Measurements from ENCODE around the gene CCDC183.
"Not testable (repeated sequence)": the region's sequence is repeated elsewhere in the genome, so short reads cannot be mapped to it uniquely, and the experiment has no call there.

Gene CCDC183

DNA sequence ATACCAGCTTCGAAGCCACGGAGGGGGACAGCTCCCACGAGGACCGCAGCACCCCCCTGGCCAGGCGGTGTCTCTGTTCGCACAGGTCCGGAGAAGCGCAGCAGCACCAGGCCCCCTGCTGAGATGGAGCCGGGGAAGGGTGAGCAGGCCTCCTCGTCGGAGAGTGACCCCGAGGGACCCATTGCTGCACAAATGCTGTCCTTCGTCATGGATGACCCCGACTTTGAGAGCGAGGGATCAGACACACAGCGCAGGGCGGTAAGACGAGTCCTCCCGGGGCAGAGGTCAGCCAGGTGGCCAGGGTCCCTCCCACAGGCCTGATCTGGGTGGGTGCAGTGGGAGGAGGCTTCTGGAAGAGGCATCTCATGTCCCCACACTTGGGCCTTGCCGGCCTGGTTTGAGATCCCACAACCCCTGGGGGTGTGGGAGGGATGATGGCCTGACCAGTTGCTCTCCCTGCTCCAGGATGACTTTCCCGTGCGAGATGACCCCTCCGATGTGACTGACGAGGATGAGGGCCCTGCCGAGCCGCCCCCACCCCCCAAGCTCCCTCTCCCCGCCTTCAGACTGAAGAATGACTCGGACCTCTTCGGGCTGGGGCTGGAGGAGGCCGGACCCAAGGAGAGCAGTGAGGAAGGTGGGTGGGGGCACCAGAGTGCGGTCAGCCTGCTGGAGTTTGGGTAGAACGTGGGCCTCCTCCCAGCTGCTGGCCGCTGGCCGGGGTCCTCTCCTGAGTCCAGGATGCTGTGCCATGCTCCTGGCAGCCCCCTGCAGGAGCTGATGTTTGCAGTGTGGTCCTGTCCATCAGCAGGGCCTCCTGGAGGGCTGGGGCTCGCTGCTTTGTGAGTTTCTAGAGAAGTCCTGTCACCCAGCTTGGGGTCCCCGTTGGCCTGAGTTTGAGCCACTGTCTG is 43.3 kb downstream of the CCDC183 start:
- no peak for DNase-seq (ENCODE audit: low read depth)

DNA sequence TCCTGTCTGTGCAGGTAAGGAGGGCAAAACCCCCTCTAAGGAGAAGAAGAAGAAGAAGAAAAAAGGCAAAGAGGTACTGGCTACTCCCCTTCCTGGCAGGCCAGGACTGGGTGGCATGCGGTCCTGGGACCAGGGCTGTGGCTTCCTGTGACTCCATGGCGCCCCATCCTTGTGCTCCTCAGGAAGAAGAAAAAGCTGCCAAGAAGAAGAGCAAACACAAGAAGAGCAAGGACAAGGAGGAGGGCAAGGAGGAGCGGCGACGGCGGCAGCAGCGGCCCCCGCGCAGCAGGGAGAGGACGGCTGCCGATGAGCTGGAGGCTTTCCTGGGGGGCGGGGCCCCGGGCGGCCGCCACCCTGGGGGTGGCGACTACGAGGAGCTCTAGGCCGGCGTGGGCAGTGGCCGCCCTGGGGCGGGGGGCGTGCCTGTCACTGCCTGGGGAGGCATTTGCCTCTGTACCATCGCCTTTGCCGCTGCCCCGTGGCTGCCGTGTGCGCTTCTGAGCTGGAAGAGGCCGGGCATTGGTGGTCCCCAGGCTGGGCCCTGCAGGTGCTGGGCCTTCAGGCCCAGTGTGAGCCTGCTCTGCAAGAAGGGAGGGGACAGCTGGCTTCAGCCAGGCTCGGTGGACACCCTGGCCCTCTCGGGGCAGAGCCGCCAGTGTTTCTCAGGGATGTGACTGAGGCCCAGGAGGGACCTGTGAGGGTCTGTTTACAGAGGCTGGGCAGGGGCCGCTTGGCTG is 44.2 kb downstream of the CCDC183 start:
- no peak for DNase-seq (ENCODE audit: low read depth)

DNA sequence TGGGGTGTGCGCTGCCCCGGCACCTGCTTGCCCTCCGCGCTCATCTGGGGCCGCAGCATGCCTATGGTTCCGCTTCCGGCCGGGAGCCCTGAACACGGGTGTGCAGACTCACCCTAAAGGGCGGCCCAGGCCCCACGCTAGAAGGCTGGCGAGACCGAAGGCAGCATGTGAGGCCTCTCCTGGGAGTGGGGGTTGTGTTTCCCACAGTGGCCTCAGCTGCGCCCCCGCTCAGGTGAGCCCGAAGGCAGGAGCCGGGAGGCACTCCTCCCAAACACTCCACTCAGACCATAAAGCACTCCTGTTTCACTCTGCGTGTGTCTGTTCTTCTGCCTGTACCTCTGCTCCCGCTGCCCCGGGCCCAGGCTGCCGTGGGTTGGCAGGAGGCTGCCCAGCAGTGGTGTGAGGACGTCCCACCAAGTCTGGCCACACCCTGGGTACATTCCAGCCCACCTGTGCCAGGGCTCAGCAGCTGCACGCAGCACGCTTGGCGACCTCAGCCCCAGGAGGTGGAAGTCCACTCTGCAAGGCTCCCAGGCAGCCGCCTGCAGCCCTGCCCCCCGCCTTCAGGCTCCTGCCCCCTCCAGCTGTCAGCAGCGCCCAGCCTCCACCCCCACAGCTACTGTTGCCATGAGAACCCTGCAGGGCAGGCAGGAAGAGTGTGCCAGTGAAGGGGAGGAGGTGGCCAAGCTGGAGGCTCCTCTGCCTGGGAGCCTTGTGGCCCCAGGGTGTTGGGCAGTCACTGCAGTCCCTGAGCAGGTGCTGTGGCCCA is 44.9 kb downstream of the CCDC183 start:
- no peak for DNase-seq (ENCODE audit: low read depth)

DNA sequence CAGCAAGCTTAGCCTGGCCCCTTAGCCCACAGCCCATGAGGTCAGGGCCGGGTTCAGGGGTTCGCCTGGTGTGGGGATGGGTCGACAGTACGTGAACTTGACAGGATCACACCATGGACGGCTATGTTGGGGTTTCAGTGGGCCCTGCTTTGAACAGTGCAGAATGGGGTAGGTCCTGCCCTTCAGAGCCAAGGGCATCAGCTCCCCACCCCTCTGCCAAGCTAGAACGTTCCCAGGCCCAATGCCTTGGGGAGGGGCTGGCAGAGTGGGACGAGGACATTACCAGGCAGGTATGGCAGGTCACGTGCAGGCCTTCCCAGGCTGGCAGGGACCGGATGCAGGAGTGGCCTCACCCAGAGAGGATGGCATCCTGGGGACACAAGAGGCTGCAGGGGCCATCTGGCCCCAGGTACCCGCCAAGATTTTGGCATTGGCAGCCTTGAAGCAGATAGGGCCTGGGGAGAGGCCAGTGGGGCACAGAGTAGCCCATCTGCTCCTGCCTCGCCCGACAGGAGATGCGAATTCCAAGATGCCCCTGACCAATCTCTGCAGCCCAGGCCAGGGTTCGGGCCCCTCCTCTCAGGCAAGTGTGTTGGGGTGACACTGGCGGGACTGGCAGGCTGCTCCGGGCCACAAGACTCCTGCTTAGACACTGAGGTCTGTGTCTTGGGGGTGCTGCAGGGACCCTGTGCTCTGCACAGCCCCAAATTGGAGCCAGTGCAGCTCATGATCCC is 45.7 kb downstream of the CCDC183 start:
- DNase-seq (ENCODE audit: low read depth): not testable (repeated sequence)

DNA sequence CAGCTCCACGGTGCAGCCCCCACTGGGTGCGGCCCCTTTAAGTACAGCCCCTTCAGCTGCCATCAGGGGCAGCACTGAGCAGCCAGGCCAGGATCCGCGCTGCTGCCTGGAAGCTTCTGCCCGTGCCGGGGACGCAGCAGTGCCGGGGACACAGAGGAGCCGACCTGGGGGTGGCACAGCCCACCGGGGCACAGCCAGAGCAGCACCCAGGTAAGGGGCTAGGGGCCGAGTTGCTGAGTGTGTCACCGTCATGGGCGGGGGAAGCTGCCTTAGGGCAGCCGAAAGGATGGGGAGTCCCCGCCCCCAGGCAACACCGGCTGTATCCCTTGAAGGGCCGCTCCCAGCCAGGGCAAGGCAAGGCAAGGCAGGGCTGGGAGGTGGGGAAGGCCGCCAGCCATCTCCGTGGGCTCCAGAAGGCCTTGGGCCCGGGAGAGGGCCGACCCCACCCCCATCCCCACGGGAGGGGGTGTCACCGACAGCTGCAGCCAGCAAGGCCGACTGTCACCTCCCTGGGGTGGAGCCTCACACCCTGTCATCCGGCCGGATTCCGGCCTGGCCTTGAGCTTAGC is 46.3 kb downstream of the CCDC183 start, which contains the start of gene AJM1:
Gene AJM1 (plus strand): TSS at position 99 of the 569 bp plus-strand sequence. CDS start 1,937 bp downstream, outside the sequence.
- DNase-seq (ENCODE audit: low read depth): peak; percentile 68

DNA sequence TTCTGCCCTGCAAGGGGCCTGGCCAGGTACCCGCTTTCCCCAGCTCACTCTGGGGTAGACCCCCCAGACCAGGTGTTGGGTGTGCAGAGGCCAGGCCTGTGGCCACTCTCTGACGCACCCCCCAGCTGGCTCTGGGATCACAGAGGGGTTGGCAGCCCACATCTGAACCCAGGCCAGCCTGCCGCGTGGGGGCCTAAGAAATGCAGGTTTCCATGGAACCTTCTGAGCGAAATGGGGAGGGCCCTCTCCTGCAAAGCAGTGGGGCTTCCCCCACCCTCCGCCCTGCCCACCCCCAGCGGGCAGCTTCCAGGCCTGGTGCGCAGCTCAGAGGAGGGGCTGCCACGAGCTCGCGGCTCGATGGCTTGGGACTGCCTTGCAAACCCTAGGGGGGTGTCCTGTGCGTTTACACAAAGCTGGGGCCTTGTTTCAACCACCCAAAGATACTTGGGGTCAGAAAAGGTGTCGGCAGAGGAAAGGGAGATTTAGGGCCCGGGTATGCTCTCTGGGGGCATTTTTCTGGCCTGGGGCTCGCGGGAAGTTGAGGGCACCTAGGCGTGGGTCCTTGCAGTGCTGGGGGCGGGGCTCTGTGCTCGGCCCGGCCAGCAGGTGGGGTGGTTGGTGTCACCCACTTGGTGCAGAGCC is 47.1 kb downstream of the CCDC183 start:
- DNase-seq (ENCODE audit: low read depth): not testable (repeated sequence)

DNA sequence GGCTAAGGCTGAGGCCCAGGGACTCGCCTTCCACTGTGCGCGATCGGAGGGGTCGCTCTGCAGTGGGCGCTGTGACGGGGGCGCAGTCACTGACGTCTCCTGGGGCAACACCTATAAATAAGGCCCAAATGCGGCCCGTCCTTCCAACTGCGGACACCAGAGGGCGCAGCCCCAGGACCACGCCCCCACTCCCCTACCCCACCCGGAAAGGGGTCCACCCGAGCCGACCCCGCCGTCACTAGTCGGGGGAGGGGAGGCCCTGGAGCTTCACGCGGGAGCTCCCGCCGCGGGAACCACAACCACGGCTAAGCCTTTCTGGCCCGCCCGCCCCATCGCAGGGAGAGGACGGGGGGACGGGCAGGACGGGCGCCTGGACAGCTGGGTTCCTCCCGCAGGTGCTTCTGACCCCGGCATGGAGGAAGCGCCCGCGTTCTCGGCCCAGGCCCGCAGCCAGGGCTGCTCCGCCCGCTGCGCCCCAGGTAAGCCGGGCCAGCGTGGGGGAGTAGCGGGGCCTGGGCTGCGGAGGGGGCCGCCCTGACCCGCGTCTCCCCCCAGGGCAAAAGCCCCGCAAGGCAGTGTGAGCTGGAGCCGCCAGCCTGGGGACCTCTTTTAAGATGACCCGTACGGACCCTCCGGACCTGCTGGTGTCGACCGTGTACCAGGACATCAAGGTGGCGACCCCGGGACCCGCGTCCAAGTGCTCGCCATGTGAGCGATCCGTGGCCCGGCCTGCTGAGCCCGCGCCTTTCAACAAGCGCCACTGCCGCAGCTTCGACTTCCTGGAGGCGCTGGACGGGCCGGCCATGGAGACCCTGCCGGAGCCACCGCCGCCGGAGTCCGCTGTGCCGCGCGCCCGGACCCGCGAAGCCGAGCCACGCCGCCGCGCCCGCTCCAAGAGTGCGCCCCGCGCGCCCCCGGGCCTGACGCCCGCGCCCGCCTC is 47.9 kb downstream of the CCDC183 start:
- DNase-seq (ENCODE audit: low read depth): peak; percentile 44

DNA sequence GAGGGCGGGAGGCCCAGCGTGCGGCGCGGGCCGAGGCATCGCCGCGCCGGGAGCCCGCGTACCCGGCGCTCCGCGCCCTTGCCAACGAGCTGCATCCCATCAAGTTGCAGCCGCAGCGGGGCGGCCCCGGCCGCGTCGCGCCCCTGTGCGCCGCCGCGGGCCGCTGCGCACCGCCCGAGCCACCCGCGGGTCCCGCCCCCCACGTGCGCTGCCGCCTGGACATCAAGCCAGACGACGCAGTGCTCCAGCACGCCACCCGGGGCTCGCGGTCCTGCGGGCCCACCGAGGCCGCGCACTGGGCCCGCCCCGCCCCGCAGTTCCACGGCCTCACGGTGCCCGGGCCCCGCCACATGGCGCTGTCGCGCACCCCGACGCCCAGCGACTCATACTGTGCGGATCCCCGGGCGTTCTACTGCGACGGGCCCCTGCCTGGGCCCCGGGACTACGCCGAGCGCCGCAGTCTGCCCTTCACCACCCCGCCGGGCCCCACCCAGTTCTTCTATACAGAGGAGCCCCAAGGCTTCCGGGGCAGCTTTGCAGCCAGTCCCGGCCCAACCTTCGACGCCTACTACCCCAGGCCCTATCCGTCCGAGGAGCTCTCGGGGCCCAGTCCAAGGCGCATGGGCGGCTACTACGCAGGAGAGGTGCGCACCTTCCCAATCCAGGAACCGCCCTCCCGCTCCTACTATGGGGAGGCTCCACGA is 48.8 kb downstream of the CCDC183 start:
- no peak for DNase-seq (ENCODE audit: low read depth)

DNA sequence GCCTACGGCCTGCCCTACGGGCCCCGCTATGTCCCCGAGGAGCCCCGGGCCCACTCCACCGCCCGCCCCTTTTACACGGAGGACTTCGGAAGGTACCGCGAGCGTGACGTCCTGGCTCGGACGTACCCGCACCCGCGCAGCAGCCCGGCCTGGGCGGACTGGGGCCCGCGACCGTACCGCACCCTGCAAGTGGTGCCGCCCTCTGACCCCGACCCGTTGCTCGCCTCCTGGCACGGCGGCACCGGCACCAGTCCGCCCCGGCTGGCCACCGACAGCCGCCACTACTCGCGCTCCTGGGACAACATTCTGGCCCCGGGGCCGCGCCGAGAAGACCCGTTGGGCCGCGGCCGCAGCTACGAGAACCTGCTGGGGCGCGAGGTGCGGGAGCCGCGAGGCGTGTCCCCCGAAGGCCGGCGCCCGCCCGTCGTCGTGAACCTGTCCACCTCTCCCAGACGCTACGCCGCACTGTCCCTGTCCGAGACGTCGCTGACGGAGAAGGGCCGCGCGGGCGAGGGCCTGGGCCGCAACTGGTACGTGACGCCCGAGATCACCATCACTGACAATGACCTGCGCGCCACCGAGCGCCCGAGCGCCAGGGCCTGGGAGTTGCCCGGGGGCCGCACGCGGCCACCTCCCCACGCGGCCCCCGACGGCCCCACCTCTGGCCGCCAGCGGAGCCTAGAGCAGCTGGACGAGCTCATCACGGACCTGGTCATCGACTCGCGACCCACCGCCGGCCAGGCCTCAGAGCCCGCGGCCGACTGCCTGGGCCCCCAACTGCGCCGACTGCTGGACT is 49.5 kb downstream of the CCDC183 start:
- no peak for DNase-seq (ENCODE audit: low read depth)

DNA sequence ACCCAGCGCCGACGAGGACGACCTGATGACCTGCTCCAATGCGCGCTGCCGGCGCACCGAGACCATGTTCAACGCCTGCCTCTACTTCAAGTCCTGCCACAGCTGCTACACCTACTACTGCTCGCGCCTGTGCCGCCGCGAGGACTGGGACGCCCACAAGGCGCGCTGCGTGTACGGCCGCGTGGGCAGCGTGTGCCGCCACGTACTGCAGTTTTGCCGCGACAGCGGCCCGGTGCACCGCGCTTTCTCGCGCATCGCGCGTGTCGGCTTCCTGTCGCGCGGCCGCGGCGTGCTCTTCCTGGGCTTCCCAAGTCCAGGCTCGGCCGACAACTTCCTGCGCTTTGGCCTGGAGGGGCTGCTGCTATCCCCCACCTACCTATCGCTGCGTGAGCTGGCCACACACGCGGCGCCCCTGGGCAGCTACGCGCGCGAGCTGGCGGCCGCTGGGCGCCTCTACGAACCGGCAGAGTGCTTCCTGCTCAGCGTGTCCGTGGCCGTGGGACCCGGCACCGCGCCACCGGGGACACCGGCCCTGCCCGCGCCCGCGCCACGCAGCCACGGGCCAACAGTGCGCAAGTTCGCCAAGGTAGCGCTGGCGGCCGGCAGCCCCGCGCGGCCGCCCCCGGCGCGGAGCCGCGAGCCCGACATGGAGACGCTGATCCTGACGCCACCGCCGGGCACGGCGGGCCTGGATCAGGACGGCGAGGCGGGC is 50.4 kb downstream of the CCDC183 start:
- DNase-seq (ENCODE audit: low read depth): no peak

DNA sequence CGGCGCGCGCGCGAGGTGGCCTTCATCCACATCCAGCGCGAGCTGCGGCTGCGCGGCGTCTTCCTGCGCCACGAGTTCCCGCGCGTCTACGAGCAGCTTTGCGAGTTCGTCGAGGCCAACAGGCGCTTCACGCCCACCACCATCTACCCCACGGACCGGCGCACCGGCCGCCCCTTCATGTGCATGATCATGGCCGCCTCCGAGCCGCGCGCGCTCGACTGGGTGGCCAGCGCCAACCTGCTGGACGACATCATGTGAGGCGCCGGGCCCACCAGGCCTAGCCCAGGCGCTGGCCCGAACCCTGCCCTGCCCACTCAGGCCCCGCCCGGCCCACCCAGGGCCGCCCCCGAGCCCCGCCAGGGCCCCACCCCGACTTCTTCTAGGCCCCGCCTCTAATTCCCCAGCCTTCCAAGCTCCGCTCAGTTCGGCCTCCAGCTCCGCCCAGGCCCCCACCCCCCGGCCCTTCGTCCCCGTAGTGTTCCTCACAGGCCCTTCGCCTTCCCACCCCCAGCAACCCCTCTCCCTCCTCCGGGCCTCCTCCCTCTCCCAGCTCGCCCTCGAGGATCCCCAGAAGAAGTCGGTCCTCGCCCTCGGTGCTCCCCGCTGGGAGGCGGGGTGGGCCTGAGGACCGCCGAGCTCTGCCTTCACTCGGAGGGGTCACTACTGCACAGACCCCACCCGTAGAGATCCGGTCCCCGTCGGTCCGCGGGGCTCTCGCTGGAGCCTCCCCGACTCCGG is 51.1 kb downstream of the CCDC183 start:
- no peak for DNase-seq (ENCODE audit: low read depth)

DNA sequence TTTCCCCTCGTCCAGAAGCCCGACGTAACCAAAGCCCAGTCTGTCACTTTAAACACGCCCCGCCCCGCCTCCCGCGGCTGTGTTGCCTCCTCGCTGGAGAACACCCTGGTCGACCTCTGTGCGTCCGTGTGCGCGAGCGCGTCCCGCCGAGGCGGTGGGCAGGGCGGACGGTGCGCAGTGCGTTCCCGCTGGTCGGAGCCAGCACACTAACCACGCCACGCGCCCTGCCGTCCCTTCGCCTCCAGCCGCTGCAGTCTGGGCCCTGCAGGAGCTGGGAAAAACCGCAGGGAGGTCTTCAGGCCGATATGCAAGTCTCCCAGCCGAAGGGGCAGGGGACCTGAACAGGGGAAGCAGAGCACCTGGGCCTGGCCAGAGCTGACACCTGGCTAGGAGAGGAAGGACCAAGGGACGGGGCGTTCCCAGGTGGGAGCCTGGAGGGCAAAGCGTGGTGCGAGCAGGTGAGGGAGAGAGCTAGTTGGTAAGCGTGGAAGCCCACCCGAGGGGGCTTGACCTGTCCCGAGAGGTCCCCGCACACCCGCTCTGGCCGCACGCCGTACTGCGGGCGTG is 51.8 kb downstream of the CCDC183 start:
- DNase-seq (ENCODE audit: low read depth): peak; percentile 75

DNA sequence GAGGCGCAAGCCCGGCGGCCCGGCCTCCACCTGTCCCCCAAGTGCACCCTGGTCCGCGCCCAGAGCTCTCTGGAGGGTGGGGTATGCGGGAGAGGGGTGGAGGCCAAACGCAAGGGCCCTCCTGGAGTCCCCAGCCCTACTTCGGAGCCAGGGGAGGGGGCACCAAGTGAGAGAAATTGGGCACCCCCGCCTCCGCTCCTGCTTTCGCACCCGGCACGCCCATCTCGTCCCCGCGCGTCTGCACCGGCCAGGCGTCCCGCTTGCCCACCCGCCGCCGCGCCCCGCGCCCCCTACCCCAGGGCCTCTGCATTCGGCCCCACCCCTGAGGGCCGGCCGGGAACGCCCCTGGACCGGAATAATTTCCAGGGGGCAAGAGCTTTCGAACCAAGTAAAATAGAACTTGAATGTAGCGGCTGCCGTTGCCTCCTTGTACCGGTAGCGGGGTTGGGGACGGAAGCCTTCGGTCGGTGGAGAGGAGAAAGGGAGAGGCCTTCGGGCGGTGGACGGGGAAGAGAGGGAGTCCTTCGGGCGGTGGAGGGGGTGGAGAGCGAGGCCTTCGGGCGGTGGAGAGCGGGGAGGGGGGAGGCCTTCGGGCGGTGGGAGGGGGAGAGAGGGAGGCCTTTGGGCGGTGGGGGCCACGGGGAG is 52.4 kb downstream of the CCDC183 start:
- DNase-seq (ENCODE audit: low read depth): no peak

DNA sequence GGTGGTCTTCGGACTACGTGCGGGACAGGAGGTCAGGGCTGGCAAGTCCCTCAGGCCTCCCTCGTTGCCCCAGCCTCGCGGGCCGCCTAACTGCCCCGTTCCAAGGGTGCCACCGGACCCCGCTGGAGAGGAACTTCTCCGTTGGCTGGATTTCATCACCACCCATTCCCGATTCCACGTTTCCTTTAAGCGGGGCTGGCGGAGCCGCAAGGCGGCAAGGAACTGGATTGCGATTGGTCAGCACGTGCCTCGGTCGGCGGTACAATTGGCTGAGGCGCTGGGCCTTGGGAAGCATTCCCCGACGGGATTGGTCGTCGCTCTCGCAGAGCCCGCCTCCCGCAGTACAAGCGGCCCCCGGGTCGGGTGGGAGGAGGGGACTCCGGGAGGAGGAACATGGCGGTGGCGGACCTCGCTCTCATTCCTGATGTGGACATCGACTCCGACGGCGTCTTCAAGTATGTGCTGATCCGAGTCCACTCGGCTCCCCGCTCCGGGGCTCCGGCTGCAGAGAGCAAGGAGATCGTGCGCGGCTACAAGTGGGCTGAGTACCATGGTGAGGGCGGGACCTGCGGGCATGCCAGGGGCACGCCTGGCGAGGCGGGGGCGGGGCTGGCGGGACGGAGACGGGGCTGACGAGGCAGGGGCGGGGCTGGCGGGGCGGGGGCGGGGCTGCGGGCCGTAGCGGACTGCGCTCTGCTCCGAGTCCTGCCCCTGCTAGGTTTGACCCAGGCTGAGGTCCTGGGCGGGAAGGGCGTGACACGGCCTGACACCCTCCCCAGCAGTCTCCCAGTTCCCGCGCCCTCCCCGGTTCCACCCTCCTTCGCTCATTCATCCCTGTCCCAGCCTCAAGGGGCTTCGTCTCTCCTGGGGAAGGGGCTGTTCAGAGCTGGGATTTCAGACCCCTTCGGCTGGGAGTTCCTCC is 53.2 kb downstream of the CCDC183 start, which contains the start of gene PHPT1:
Gene PHPT1 (plus strand): TSS at position 372 of the 922 bp plus-strand sequence. CDS start 22 bp downstream, at position 394.
- DNase-seq (ENCODE audit: low read depth): peak; percentile 94

All from stimulated activated CD8-positive, alpha-beta memory T cell treated with anti-CD3 and anti-CD28 coated beads, Interleukin-4, amount 100 ng/mL, for 24 hours (primary cell).